Memory B cell (primary cell): ENCODE data around the gene CFB.
"Not testable (repeated sequence)": the region's sequence is repeated elsewhere in the genome, so short reads cannot be mapped to it uniquely, and the experiment has no call there.

ENCODE experiments used
- ATAC-seq: fragments of 150-1000 bp; cut with Tn5 transposase; 2 replicates; pipeline ENCODE4 v1.10.0; 2021; ENCODE audit warnings: low read depth, mild to moderate bottlenecking, moderate library complexity
- DNase-seq, 2 donors: peaks; one replicate each; pipeline ENCODE4 v3.0.0; 2022; ENCODE audit warnings: low spot score in 2 of 2
- H3K27ac Mint-ChIP-seq: one replicate; pipeline ENCODE4 v1.8.0; 2022; ENCODE audit warnings: mild to moderate bottlenecking, moderate library complexity, mixed read lengths
- H3K27me3 Mint-ChIP-seq: one replicate; pipeline ENCODE4 v1.8.0; 2022; ENCODE audit warnings: mixed read lengths
- H3K36me3 Mint-ChIP-seq: one replicate; pipeline ENCODE4 v1.8.0; 2022; ENCODE audit warnings: mild to moderate bottlenecking, mixed read lengths
- H3K4me1 Mint-ChIP-seq: one replicate; pipeline ENCODE4 v1.8.0; 2022; ENCODE audit warnings: mixed read lengths
- H3K4me3 Mint-ChIP-seq: one replicate; pipeline ENCODE4 v1.8.0; 2022; ENCODE audit warnings: mild to moderate bottlenecking, moderate library complexity, mixed read lengths
- H3K9me3 Mint-ChIP-seq: one replicate; pipeline ENCODE4 v1.8.0; 2022; ENCODE audit warnings: mixed read lengths

Gene CFB

GRCh38 chr6:31927863-31928671 lies 17.8 kb upstream of the CFB start:
- no peak overlapping the region for H3K27ac Mint-ChIP-seq

GRCh38 chr6:31928672-31928939 lies 17.3 kb upstream of the CFB start:
- H3K4me3 Mint-ChIP-seq = no peak overlapping the region
- H3K27me3 Mint-ChIP-seq = peaks cover 5% of the 10 kb centered on the region
- H3K9me3 Mint-ChIP-seq = no peaks in the 10 kb centered on the region
- H3K36me3 Mint-ChIP-seq = no peaks in the 10 kb centered on the region
- no peaks in the 10 kb centered on the region for H3K4me1 Mint-ChIP-seq
- ATAC-seq (no peak), DNase-seq (no peak)
- H3K27ac Mint-ChIP-seq = no peak overlapping the region

More at GRCh38 chr6:31927863-31928671, 17.8 kb upstream of the CFB start:
- Mint-ChIP-seq H3K27me3 (peaks cover 5% of the 10 kb centered on the region), H3K36me3 (no peaks in the 10 kb centered on the region), H3K4me1 (no peaks in the 10 kb centered on the region), H3K4me3 (no peak overlapping the region), H3K9me3 (no peaks in the 10 kb centered on the region)
- DNase-seq (no peak), ATAC-seq (no peak)

GRCh38 chr6:31930962-31931361 lies 14.9 kb upstream of the CFB start:
- Mint-ChIP-seq H3K4me3 (no peak overlapping the region), H3K9me3 (no peaks in the 10 kb centered on the region), H3K36me3 (no peaks in the 10 kb centered on the region), H3K27ac (no peak overlapping the region), H3K4me1 (no peaks in the 10 kb centered on the region), H3K27me3 (peaks cover 8% of the 10 kb centered on the region)
- DNase-seq = no peak
- ATAC-seq = no peak

GRCh38 chr6:31932137-31932536 lies 13.8 kb upstream of the CFB start:
- not testable (repeated sequence) for H3K4me3 Mint-ChIP-seq, H3K9me3 Mint-ChIP-seq

GRCh38 chr6:31933537-31933936 lies 12.4 kb upstream of the CFB start:
- ATAC-seq = no peak
- no peak for DNase-seq
- Mint-ChIP-seq H3K9me3 (no peaks in the 10 kb centered on the region), H3K36me3 (no peaks in the 10 kb centered on the region), H3K4me3 (no peak overlapping the region), H3K27me3 (peaks cover 5% of the 10 kb centered on the region), H3K4me1 (no peaks in the 10 kb centered on the region), H3K27ac (no peak overlapping the region)

More at GRCh38 chr6:31932137-31932536, 13.8 kb upstream of the CFB start:
- H3K27me3 Mint-ChIP-seq, H3K36me3 Mint-ChIP-seq, H3K27ac Mint-ChIP-seq, H3K4me1 Mint-ChIP-seq, ATAC-seq, DNase-seq: not testable (repeated sequence)

GRCh38 chr6:31935021-31935420 lies 10.9 kb upstream of the CFB start:
- Mint-ChIP-seq H3K4me3 (no peak overlapping the region), H3K27me3 (peaks cover 7% of the 10 kb centered on the region), H3K9me3 (no peaks in the 10 kb centered on the region), H3K4me1 (no peaks in the 10 kb centered on the region), H3K27ac (no peak overlapping the region), H3K36me3 (no peaks in the 10 kb centered on the region)
- ATAC-seq (no peak), DNase-seq (no peak)

GRCh38 chr6:31935823-31936222 lies 10.1 kb upstream of the CFB start:
- Mint-ChIP-seq H3K27ac (no peak overlapping the region), H3K9me3 (no peaks in the 10 kb centered on the region), H3K36me3 (no peaks in the 10 kb centered on the region), H3K4me1 (no peaks in the 10 kb centered on the region), H3K27me3 (peaks cover 6% of the 10 kb centered on the region), H3K4me3 (no peak overlapping the region)
- DNase-seq = no peak
- ATAC-seq = no peak

GRCh38 chr6:31940256-31940664 lies 5.6 kb upstream of the CFB start:
- ATAC-seq (no peak), DNase-seq (no peak)
- no peak overlapping the region for H3K4me3 Mint-ChIP-seq
- peaks cover 10% of the 10 kb centered on the region for H3K27me3 Mint-ChIP-seq
- no peak overlapping the region for H3K27ac Mint-ChIP-seq
- no peaks in the 10 kb centered on the region for H3K36me3 Mint-ChIP-seq
- H3K9me3 Mint-ChIP-seq = no peaks in the 10 kb centered on the region
- no peaks in the 10 kb centered on the region for H3K4me1 Mint-ChIP-seq

GRCh38 chr6:31943742-31944141 lies 2.2 kb upstream of the CFB start:
- Mint-ChIP-seq H3K36me3 (no peaks in the 10 kb centered on the region), H3K4me3 (no peak overlapping the region), H3K9me3 (no peaks in the 10 kb centered on the region), H3K4me1 (peaks cover 2% of the 10 kb centered on the region), H3K27me3 (peaks cover 10% of the 10 kb centered on the region), H3K27ac (no peak overlapping the region)
- DNase-seq = no peak
- no peak for ATAC-seq

- no peak for DNase-seq
- Mint-ChIP-seq H3K4me1 (peaks cover 2% of the 10 kb centered on the region), H3K4me3 (no peak overlapping the region), H3K9me3 (no peaks in the 10 kb centered on the region), H3K27me3 (peaks cover 8% of the 10 kb centered on the region), H3K27ac (no peak overlapping the region), H3K36me3 (no peaks in the 10 kb centered on the region)
- no peak for ATAC-seq
Observed at GRCh38 chr6:31945154-31945506, 765 bp upstream of the CFB start.

GRCh38 chr6:31946370-31946885 lies 533 bp downstream of the CFB start:
- Mint-ChIP-seq H3K4me1 (peaks cover 2% of the 10 kb centered on the region), H3K27ac (no peak overlapping the region), H3K9me3 (no peaks in the 10 kb centered on the region), H3K27me3 (peaks cover 8% of the 10 kb centered on the region), H3K4me3 (no peak overlapping the region), H3K36me3 (peaks cover 3% of the 10 kb centered on the region)
- DNase-seq (no peak), ATAC-seq (no peak)

GRCh38 chr6:31947070-31947675 lies 1.3 kb downstream of the CFB start:
- Mint-ChIP-seq H3K27me3 (peaks cover 6% of the 10 kb centered on the region), H3K36me3 (peaks cover 3% of the 10 kb centered on the region), H3K4me1 (peaks cover 2% of the 10 kb centered on the region), H3K27ac (no peak overlapping the region), H3K4me3 (no peak overlapping the region), H3K9me3 (no peaks in the 10 kb centered on the region)
- no peak for ATAC-seq
- DNase-seq = no peak

- peaks cover 2% of the 10 kb centered on the region for H3K4me1 Mint-ChIP-seq
- DNase-seq (no peak), ATAC-seq (no peak)
- no peak overlapping the region for H3K27ac Mint-ChIP-seq
- H3K9me3 Mint-ChIP-seq = no peaks in the 10 kb centered on the region
- H3K4me3 Mint-ChIP-seq = no peak overlapping the region
- peaks cover 4% of the 10 kb centered on the region for H3K36me3 Mint-ChIP-seq
- peaks cover 2% of the 10 kb centered on the region for H3K27me3 Mint-ChIP-seq
Observed at GRCh38 chr6:31947864-31948263, 2.0 kb downstream of the CFB start.

GRCh38 chr6:31948306-31948705 lies 2.4 kb downstream of the CFB start:
- no peaks in the 10 kb centered on the region for H3K9me3 Mint-ChIP-seq
- peaks cover 8% of the 10 kb centered on the region for H3K36me3 Mint-ChIP-seq
- ATAC-seq (no peak), DNase-seq (no peak)
- H3K4me1 Mint-ChIP-seq = peaks cover 2% of the 10 kb centered on the region
- peaks cover 2% of the 10 kb centered on the region for H3K27me3 Mint-ChIP-seq
- no peak overlapping the region for H3K27ac Mint-ChIP-seq
- H3K4me3 Mint-ChIP-seq = no peak overlapping the region
